GM19463 (cell line): Measurements from ENCODE around the gene RASA3.

Experiments
- ATAC-seq: cut with Tn5 transposase; IDR thresholded peaks from one replicate; pipeline ENCODE4 v1.9.1; 2021; ENCODE audit warnings: mild to moderate bottlenecking, moderate library complexity; ENCODE audit not compliant: unreplicated experiment

The RASA3 gene

DNA sequence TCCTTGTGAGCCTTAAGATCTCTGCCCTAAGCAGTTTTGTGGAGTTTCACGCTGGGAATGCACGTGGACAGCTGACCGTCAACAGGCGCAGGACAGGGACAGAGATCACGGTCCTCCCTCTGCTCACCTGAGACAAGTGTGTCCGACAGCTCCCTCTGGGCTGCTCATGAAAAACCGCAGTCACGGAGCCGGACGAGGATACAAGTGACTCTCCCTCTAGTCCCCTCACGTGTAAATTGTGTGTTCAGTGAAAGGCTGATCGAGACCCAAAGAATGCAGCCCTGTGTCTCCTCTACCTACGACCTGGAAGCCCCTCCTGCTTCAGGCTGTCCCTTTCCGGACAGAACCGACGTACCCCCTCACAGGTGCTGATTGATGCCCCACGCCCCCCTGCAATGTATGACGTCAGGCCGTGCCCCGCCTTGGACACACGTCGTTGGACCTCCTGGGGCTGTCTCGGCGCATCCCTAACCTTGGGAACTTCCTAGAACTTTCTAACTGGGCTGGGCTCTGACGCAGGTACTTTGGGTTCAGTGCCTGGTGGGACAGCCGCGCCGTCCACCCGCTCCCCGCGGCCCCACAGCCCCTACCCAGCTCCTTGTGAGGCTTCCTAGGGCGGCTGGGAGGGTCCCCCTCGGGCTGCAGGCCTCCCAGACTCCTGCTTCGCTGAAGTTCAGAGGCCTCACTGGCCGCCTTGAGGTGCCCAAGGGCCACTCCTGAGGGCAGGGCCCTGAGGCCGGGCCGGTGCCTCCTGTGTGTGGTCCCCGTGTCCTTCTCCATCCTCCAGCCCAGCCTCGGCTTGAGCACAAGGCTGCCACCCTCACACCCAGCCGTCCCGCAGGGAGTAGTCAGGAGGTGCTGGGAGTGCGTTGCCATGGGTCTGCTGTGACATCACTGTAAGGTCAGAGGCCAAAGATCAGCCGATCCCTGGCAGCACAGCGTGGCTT, 158.9 kb downstream of the RASA3 start, which contains the start of gene C13orf46:
C13orf46 (minus strand) TSS at position 859 of the 947 bp plus-strand sequence; CDS start at position 780, 79 bp downstream.
- no peak for ATAC-seq

GRCh38 chr13:113972451-113973217, 159.8 kb downstream of the RASA3 start:
- ATAC-seq: no peak

DNA sequence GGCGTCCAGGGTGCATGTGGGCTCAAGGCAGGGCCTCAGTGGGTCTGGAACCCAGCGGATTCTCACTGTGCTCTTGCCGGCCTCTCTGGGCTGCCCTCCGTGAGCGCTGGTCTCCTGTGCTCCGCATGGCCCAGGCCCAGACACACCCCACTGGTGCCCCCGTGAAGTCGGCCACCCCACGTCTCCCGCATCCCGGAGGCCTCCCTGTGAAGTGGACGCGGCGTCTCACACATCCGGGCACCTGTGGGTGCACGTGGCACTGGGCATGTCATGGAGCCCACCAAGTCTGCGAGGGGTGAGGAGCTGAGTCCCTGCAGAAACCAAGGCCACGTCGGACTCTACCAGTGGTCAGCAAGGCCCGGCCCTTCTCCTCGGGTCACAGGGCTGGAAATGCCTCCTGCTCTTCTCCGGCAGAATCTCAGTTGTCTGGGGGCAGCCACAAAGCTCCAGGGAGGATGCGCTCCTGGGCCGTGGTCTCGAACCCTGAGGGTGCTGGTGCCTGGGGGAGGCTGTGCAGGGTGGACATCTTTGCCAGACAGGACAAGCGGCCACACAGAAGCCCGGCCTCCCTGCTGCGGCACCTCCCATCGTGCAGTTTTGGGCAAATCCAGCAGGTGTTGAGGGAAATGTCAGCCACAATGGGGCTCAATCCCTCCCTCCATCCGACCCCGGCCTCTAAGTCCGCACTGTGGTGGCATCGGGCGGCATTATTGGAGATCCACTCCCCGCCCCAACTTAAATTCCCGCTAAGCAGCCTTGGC, 160.8 kb downstream of the RASA3 start:
- ATAC-seq: no peak

DNA sequence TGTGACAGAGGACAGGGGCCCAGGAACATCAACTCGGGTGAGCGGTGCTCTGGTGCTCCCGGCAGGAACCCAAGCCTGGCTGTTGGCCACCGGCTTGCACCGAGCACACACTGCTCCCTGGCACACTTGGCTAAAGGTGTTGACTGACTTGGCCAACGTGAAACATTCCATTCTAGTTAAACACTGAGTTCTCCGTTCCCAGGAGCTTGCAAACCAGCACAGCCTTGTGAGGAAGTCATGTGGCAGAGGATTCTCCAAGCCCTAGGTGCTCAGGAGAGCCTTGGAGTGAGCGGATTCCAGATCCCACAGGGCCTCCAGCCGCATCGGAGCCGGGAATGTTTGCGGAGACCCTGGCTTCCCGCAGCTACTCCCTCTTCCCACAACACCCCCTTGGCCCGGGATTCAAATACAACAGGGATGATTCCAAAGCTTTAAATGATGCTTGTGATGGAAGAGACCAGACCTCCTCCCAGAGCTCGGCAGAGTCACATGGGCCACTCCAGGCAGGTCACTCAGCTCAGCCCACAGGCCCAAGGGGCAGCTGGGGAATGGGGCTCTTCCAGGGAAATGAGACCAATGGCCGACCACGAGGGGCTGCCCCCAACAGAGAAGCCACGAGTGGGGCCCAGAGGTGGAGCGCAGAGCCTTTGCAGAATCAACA, 161.5 kb downstream of the RASA3 start:
- no peak for ATAC-seq

DNA sequence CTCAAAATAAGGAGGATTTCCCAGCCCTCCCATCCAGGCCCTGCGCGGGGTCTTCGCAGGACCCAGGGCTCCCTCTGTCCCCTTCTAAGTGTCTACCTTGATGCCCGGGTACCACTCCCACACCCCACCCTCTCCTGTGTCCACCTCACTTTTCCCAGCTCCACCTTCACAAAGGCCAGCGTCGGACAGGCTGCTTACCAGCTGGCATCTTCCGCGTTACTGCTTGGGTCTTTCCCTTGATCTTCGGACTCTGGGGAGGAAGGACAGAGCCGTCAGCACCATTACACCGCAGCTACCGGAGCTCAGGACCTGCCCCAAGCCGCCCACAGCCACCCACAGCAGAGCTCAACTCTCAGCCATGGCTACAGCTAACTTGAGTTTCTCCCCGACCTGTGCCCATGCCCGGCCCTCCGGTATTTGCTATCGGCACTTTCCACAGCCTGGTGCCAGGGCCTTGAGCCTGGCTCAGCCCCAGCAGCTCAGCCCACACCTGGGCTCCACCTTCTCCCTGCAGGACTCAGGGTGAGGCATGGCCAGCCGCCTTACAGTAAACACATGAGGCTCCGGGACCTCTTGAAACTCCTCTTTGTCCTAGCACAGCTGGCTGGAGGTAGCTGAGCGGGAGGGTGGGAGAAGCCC, 162.3 kb downstream of the RASA3 start:
- ATAC-seq: no peak

DNA sequence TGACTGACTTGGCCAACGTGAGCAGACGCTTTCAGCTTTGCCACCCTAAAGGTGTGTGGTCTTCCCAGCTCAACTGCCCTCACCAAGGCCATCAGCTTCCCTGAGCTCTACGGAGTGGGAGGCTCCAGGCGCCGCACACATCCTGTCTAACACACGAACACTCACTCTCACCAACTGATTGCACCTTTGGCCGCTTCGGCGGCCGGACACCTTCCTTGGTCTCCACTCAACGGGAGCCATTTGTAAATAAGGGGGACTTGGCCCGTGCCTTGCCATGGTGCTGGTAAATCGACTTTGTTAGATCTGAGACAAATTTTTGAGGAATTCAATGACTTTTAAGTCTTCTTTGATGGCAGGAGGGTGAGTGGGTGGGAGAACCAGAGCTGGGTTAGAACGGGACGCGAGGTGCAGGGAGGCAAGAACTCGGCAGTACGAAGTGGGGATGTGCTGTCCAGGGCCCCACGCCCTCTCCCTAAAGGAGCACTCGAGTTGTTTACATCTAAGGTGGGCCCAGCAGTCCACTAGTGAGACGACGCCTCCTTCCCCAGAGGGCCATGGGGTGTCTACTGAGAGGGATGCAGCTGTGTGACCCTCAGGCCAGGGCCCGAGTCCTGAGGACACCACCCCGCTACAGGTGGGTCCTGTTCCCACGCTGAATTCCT, 163.0 kb downstream of the RASA3 start:
- ATAC-seq: no peak

- ATAC-seq: no peak
Observed at GRCh38 chr13:113968463-113969310, 163.7 kb downstream of the RASA3 start.

DNA sequence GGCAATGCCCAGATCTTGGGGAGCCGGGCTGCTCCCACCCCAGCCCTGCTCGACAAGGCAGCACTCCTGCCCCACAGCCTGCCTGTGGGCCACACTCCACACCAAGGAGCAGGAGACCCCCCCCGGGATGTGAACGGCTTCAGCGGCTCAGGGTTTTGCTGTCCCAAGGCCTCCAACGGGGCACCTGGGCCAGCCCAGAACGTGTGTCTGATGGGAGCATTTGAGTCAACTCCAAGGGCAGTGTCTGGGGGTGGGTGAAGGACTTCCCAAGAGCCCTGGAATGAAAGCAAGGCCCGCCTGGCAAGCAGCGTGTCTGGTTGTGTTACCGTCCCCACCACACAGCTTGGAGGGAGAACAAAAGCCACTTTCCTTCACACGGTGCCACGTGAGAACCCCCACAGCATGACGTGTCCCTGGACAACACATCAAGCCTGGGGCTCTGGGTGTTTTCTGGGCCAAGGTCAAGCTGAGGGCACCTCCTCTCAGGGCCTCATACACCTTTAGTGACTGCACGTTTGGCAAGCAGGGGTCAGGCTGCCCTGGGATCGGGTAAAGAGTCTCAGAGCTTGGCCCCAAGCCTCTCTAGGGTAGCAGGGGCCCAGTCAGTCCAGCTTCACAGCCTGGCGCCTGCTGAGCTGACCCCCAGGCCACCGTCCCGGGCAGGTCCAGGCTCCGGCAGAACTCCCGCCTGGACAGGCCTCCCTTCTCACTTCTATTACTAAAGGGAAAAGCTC, 164.5 kb downstream of the RASA3 start:
- ATAC-seq: no peak

DNA sequence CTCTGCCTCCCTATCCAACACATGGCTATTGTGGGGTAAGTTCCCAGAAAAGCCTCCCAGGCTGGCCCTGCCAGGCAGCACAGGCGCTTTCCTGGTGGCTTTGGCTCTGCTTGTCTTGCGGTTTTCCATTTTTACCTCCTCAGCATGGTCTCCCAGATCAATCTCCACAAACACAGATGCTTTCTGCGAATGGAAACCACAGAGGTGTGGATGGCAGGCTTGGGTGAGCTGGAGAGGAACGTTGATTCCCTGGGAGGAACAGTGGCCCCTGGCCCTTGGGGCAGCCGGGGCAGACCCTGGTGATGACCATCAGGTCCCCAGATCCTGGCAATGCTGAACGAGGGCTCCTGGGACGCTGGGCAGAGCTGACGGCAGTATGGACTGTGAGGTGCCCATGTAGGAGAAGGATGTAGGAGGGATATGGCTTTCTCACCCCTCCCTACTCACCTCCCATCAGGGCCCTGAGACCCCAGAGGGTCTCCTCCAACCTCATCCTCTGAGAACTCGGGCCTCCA, 165.2 kb downstream of the RASA3 start:
- ATAC-seq: no peak

- no peak for ATAC-seq
Observed at GRCh38 chr13:113965968-113966884, 166.2 kb downstream of the RASA3 start.

DNA sequence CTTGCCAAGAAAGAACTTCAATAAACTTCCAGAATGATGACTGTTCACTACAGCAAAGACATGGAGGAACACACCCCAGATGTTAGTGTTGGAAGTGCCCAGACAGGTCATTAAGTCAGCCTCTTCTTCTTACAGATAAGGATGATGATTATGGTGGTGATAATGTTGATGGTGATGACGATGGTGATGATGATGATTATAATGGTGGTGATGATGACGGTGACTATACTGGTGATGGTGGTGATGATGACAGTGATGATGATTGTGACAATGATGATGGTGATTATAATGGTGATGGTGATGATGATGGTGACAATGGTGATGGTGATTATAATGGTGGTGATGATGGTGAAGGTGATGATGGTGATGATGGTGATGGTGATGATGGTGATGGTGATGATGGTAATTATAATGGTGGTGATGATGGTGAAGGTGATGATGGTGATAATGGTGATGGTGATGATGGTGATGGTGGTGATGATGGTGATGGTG, 167.0 kb downstream of the RASA3 start:
- ATAC-seq: no peak

DNA sequence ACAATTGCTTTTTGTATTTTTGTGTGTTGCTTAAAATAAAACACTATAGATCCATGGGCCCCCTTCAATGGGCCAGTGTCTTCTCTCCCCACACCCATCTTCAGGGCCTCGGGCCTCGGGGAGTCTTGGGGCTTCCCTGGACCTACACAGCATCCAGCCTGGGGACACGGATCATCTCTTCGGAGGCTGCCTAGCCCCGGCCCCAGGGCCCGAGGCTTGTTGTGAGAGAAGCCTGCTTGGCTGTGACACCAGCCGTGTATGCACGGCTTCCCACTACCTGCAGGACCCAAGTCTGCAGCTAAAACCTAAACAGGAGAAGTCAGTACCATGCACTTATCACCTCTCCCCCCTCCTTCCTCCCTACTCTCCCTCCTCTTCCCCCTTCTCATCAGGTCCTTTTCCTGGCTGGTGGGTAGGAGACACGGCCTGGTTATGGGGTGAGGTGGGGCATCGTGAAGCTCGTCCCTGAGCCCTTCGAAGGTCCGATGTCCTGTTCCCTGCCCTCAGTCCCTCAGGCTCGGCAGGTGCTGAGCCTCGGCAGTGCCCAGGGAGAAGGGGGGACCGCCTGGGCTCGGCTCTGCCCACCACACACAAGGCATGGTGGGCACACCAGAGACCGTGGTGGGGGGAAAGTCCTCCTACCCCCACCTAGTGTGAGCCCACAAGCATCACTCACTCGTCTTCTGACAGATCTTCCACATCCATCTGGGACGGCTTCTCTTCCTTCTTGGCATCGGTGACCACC, 168.0 kb downstream of the RASA3 start:
- ATAC-seq: no peak

GRCh38 chr13:113963376-113963775, 169.0 kb downstream of the RASA3 start:
- ATAC-seq: no peak

GRCh38 chr13:113962975-113963374, 169.4 kb downstream of the RASA3 start:
- no peak for ATAC-seq

GRCh38 chr13:113962386-113962785, 170.0 kb downstream of the RASA3 start:
- ATAC-seq: no peak
